ENCODE measurements around the gene ETV3L.

The ETV3L gene

GRCh38 chr1:157131281-157131680, 31.7 kb upstream of the ETV3L start:
- no peak for DNase-seq

GRCh38 chr1:157124855-157125254, 25.2 kb upstream of the ETV3L start:
- no peak for DNase-seq

DNA sequence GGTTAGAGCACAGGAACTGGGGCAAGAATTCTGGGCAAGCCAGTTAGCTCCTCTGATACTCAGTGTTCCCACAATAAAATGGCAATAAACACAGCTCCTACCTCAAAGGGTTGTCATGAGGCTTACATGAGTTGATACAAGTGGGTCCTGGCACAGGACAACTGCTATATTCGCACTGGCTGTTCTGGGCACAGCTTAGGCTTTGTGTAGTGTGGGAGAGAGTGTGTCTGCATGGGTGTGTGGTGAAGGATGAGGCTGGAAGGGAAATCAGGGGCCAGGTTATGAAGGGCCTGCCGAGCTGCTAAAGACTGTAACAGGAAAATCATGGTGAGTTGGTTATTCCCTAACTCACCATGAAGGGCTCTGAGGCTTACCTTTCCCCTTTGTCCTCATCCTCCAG, 19.8 kb upstream of the ETV3L start:
- DNase-seq = no peak

DNA sequence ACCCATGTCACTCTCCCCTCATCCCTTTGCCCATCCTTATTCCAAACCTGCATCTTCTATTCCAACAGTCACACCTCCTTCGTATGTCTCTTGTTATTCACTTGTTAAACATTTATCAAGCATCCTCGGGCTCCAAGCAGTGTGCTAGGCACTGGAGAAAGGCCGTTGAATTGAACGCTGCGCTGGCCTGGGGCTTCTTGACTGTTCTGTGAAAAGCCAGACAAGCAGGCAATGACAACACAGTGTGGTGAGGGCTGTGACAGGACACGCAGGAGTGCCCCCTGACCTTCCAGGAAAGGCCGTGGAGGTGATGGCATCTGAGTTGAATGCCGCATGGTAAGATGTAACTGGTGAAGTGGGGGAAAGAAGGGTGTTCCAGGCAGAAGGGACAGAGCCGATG, 19.4 kb upstream of the ETV3L start:
- DNase-seq = no peak

GRCh38 chr1:157117527-157118057, 18.0 kb upstream of the ETV3L start:
- no peak for DNase-seq

DNA sequence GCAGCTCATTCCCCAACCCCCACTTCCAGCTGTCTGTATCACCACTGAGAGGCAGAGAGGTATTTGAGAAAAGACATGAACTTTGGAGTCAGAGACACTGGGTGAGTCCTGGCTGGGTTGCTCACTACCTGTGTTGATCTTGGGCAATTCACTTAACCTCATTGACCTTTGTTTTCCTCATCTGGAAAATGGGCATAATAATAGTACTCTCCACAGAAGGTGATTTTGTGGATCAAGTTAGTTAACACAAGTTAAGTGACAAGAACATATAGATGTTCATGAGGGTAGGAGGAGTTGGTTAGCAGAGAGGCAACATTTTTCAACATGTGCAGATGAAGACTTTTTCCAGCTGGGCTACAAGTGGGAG, 17.1 kb upstream of the ETV3L start:
- DNase-seq = no peak

DNA sequence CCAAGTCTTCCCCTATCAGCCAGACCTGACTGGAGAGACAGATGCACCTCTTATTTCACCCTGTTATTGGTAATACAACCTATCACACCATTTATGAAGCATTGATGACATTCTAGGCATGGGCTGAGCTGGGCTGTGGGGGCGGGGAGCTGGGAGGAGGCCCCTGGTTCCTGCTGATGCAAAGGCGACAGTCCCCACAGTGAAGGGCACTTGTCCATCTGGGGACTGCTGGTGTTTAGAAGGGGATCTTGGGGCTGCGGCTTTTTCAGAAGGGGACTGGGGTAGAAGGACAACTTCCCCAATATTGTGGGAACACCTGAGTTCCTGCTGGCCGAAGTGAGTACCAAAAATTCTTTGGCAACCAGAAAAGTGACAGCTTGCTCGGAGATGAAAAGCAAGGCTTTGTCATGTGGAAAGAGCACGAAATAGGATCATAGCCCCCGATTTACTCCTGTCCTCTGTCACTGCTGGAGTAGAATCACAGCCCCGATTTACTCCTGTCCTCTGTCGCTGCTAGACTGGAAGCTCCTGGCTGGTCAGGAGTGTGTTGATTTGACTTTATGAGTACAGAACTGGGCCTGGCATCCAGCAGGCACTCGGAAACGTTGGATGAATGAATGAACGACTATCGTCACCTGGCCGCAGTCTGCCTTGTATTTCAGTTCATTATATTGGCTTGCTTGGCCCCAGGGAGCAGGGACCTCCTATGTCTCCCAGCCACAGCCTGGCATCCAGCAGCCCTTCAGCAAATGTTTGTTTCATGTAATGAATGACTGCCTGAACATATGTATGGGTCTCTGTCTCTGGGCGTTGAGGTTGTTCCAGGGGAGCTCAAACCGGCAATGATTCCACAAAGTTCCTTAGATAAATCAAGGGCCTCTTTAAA, 16.5 kb upstream of the ETV3L start:
- no peak for DNase-seq

- DNase-seq = no peak
Observed at GRCh38 chr1:157115429-157115838, 15.8 kb upstream of the ETV3L start.

GRCh38 chr1:157114183-157115121, 14.8 kb upstream of the ETV3L start:
- no peak for DNase-seq

DNA sequence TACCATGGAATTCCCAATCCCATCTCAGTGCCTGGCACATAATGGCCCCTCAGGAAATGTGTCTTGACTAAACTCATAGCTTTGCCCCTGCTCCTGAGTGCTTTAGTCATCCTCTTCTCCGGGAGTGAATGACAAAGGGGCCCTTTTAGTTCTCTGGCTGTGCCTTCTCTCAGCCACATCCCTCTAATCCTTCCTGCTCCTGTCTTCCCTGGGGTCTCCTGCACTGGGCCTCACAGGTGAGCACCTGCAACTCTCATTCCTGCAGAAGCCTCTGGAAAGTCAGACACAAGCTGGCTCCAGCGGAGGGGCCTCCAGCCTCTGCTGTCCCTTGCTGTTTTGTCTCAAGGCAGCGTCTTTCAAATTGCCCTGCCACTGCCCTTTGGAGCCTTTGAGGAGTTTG, 14.0 kb upstream of the ETV3L start:
- DNase-seq = no peak

DNA sequence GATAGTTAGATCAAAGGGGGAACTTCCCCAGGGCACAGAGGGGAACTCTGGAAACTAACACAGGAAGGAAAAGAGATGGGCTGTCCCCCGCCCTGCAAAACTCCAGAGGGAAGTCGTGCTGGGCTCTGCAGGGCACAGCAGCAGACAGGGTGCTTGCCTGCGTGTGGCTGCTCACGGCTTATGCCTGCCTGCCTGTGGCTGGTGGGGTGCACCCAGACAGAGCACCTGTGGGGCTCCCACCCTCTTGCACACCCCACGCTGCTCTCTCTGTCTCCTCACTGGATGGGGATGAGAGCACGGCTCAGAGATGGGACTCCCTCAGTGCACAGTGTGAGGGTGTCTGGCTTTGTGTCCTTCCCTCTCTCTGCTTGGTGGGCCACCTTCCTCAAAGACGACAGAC, 13.5 kb upstream of the ETV3L start:
- DNase-seq = no peak

DNA sequence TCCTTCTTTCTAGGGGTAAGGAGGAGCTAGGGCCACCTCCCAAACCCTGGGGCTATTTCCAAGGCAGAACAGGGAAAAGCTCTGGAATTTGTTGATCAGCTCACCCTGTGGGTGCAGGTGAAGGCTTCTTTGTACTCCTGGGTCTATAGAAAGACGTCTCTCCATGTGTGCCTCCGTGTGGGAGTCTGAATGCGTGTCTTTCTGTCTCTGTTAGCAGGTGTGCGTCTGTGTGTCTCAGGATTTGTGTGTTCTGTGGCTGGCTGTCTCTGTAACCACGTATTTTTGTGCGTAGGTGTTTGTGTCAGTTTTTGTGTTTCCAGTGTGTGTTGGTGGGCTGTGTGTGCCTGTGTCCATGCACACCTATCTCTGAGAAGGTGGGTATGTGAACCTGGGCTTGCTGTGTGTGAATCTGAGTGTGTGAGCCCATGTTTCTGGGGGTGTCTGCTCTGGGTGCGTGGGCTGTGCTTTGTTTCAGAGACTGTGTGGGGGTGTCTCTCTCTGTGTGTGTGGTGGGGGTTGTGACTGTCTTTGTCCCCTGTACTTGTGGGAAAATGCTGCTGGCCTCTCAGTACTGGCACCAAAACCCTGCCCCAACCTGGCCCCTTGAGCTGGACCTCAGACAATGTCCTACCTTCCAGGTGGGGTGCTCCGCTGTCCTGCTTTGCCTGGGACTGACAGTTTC, 12.7 kb upstream of the ETV3L start:
- no peak for DNase-seq

GRCh38 chr1:157111396-157112165, 12.0 kb upstream of the ETV3L start:
- DNase-seq = no peak

GRCh38 chr1:157110686-157111085, 11.1 kb upstream of the ETV3L start:
- DNase-seq = no peak

DNA sequence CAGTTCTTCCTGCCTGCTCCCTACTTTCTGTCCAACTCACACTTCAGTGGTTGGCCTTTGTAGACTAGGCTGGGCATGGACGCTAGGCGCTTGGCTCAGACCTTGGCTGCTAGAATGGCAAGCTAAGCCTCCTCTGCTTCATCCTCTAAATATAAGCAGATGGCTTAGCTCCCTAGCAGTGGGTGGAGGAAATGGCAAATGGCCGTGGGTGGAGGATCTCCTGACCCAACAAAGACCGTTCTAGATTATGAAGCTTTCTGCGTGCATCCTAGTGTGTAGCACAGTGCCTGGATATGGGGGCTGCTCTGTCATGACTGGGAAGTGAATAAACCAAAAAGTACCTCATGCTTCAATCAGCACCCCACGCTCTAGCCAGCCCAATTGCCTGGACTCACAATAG, 10.4 kb upstream of the ETV3L start:
- no peak for DNase-seq

GRCh38 chr1:157108448-157108847, 8.8 kb upstream of the ETV3L start:
- no peak for DNase-seq

GRCh38 chr1:157107702-157108101, 8.1 kb upstream of the ETV3L start:
- DNase-seq = no peak

- DNase-seq = no peak
Observed at GRCh38 chr1:157106813-157107189, 7.2 kb upstream of the ETV3L start.

- peak; percentile 8 to 21 for DNase-seq
Observed at GRCh38 chr1:157105988-157106812, 6.6 kb upstream of the ETV3L start.

DNA sequence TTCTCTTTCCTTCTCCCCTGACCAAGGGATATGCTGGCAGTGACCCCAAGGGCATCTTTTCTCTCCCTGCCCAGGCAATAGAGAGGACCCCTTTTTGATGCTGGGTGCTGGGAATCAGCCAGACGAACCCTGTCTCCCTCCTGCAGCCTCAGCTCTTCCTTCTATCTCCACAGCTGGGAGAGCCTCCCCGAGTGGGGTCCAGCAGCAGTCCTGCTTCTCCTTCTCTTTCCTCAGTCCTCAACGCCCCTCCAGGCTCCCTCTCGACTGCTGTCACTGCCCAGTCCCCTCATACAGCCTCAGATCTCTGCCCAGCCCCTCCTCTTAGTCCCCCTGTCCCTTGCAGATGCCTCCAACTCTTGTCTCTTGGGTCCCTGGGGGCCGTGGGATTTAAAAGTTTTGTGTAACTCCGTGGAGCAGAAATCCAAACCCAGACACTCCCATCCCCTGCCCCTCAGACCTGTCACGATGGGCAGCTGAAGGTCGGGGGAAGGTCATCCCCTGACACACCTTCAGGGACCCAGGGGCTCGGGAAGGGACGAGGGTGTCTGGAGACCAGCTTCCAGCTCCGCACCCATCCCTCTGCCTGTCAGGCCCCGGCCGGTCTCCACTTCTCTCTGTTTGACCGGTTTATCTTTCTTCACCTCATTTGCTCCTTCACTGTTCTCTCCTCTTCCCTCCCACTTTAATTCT, 5.8 kb upstream of the ETV3L start:
- DNase-seq = no peak

Data from hippocampal formation (tissue), 2 donors.